Fibroblast of mammary gland (primary cell): ENCODE measurements around the gene SLC9A8.
"Not testable (repeated sequence)": the region's sequence is repeated elsewhere in the genome, so short reads cannot be mapped to it uniquely, and the experiment has no call there.

Source experiments
- DNase-seq: peaks from one replicate; pipeline ENCODE4 v3.0.0-alpha.2; 2010; ENCODE audit warnings: low read depth
- H3K4me3 ChIP-seq: 2 replicates; pipeline ENCODE4 v1.5.1; 2011; ENCODE audit warnings: low read depth, mild to moderate bottlenecking, low read length, moderate library complexity; ENCODE audit not compliant: control insufficient read depth
- TF ChIP-seq, protein P1 (sequence below): conservative IDR thresholded peaks from 2 replicates; pipeline ENCODE4 v1.5.1; 2011; ENCODE audit warnings: low read depth, low read length, inconsistent platforms; ENCODE audit not compliant: control insufficient read depth, insufficient read depth

SLC9A8 gene

DNA sequence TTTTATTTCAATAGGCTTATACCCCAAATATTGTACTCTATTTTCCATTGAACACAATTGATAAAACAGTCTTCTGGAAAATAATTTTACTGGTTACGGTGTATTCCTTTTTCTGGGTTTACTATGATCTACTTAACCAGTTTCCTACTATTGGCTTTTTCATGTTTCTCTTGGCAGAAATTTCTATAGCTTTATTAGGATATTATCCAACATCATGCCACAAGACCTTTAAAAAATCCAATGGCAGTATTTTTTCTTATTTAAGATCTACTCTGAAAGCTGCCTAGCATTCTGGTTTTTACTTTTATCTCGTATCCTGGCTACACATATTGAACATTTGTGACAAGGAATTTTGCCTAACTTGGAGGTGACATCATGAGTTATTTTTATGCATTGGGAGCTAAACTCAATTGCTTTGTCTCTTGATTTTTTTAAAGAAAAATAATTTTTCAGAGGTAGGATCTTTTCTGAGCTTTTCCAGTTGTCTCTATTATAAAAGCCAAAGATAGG, 45.5 kb downstream of the SLC9A8 start:
- DNase-seq, result no peak
- TF ChIP-seq, protein P1, sequence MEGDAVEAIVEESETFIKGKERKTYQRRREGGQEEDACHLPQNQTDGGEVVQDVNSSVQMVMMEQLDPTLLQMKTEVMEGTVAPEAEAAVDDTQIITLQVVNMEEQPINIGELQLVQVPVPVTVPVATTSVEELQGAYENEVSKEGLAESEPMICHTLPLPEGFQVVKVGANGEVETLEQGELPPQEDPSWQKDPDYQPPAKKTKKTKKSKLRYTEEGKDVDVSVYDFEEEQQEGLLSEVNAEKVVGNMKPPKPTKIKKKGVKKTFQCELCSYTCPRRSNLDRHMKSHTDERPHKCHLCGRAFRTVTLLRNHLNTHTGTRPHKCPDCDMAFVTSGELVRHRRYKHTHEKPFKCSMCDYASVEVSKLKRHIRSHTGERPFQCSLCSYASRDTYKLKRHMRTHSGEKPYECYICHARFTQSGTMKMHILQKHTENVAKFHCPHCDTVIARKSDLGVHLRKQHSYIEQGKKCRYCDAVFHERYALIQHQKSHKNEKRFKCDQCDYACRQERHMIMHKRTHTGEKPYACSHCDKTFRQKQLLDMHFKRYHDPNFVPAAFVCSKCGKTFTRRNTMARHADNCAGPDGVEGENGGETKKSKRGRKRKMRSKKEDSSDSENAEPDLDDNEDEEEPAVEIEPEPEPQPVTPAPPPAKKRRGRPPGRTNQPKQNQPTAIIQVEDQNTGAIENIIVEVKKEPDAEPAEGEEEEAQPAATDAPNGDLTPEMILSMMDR, result no peak
- H3K4me3 ChIP-seq, result no peak overlapping the region

DNA sequence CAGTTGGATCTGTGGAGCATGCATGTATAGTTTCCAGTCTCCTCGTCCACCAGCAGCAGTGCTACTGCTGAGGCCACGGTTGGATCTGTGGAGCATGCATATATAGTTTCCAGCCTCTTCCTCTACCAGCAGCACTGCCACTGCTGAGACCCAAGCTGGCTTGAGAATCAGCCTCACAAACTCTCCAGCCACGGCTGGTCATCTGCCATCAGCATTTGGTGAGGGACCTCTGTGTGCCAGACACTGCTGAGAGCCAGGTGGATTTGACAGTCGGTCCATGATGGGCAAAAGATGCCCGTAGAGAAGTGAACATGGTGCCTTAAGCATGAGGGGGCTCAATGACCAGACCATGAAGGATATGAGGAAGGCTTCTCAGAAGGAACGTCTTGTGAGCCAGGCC, 46.4 kb downstream of the SLC9A8 start:
- TF ChIP-seq, protein P1, result no peak
- no peak overlapping the region for H3K4me3 ChIP-seq

GRCh38 chr20:49859807-49860206, 47.2 kb downstream of the SLC9A8 start:
- no peak overlapping the region for H3K4me3 ChIP-seq
- DNase-seq, result no peak
- TF ChIP-seq, protein P1, result no peak

More for the DNA sequence above, 46.4 kb downstream of the SLC9A8 start:
- no peak for DNase-seq

DNA sequence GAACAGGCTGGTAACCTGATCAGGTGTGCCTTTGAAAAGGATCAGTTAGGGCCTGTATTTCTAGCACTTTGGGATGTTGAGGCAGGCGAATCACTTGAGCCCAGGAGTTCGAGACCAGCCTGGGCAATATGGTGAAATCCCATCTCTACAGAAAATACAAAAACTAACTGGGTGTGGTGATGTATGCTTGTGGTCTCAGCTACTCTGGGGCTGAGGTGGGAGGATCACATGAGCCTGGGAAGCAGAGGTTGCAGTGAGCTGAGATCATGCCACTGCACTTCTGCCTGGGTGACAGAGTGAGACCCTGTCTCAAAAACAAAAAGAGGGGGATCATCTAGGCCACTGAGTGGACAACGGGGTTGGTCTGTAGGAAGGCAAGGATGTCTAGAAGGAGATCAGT, 48.6 kb downstream of the SLC9A8 start:
- H3K4me3 ChIP-seq, DNase-seq: not testable (repeated sequence)

DNA sequence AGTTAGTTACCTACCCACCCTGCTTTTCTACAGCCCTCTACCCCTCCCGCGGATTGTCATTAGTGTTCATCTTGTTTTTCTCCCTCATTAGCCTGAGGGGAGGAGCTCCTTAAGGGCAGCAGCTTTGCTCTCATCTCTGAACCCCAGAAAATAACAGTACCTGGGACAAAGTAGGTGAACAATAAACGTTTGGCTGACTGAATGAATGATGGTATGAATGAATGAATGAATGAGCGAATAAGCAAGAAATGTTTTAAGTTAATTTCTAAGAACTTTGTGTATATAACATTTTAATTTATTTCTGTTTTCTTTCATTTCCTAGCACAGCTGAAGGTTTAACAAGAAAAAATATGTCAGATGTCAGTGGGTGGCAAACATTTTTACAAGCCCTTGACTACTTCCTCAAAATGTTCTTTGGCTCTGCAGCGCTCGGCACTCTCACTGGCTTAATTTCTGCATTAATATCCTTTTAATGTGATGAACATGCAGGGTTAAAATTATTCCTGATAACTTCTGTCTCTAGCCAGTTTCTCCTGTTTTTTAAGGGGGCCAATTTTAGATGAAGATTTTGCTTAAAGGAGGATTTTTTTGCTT, 50.1 kb downstream of the SLC9A8 start:
- DNase-seq, result no peak

GRCh38 chr20:49863666-49864065, 51.0 kb downstream of the SLC9A8 start:
- H3K4me3 ChIP-seq, result no peak overlapping the region
- TF ChIP-seq, protein P1, result no peak
- no peak for DNase-seq

More for the DNA sequence above, 50.1 kb downstream of the SLC9A8 start:
- TF ChIP-seq, protein P1, result no peak
- H3K4me3 ChIP-seq, result no peak overlapping the region

DNA sequence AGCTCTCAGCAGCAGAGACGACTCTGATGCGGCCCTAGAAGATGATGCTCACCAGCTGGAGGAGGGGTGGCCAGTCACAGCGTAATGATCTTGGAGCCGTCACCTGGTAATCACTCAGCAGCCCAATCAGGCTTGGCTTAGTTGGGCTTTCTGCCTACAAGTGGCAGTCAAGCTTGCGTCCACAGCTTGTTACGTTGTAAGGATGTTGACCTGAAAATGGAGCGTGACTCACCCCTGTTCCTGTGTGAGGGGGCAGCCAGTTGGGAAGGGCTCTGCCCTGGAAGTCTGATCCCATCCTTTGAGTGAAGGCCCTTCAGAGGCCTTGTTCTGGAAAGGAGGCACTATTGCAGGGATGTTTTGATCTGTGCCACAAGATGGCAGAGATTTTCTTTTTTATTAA, 52.9 kb downstream of the SLC9A8 start:
- no peak overlapping the region for H3K4me3 ChIP-seq
- DNase-seq, result peak; percentile 93
- TF ChIP-seq, protein P1, result no peak
